MCF 10A (cell line): ENCODE measurements around the gene POLE. TPM values are rescaled to one million over a fixed set of nuclear protein-coding genes. Genes with fewer than 3 reads are reported as not detected.

Experiments
- BruUV-seq: library from RNA; stranded (reverse); fragments of 400-500 nt; replicated peaks from 2 replicates; lab custom pipeline; 2021; lab: Mats Ljungman, UMichigan
- CTCF ChIA-PET: fragments of 300-600 bp; sonication (Branson Sonifier 250); formaldehyde crosslinking; extraction: SDS; loops from one replicate; lab custom pipeline; 2021; ENCODE audit warnings: antibody characterized with exemption, inconsistent platforms; lab: Yijun Ruan, JAX
- POLR2A ChIA-PET: fragments of 300-600, 350-650 bp; sonication (Branson Sonifier 250); formaldehyde crosslinking; extraction: SDS; loops from one replicate; lab custom pipeline; 2020; ENCODE audit warnings: antibody characterized with exemption, inconsistent platforms; lab: Yijun Ruan, JAX
- DNase-seq: peaks from one replicate; pipeline ENCODE4 v3.0.0-alpha.2; 2018; ENCODE audit not compliant: unreplicated experiment
- H3K27ac Mint-ChIP-seq: one replicate; pipeline ENCODE4 v1.8.0; 2022; ENCODE audit warnings: mild to moderate bottlenecking, low read depth, mixed read lengths; ENCODE audit not compliant: unreplicated experiment
- H3K27me3 Mint-ChIP-seq: one replicate; pipeline ENCODE4 v1.8.0; 2022; ENCODE audit warnings: mixed read lengths; ENCODE audit not compliant: insufficient read depth, unreplicated experiment
- H3K36me3 Mint-ChIP-seq: one replicate; pipeline ENCODE4 v1.8.0; 2022; ENCODE audit warnings: mild to moderate bottlenecking, moderate library complexity, mixed read lengths; ENCODE audit not compliant: insufficient read depth, unreplicated experiment
- H3K4me1 Mint-ChIP-seq: one replicate; pipeline ENCODE4 v1.8.0; 2022; ENCODE audit warnings: mixed read lengths; ENCODE audit not compliant: insufficient read depth, unreplicated experiment
- H3K4me3 Mint-ChIP-seq: one replicate; pipeline ENCODE4 v1.8.0; 2022; ENCODE audit warnings: mild to moderate bottlenecking, moderate library complexity, mixed read lengths; ENCODE audit not compliant: unreplicated experiment
- H3K9me3 Mint-ChIP-seq: one replicate; pipeline ENCODE4 v1.8.0; 2022; ENCODE audit warnings: mixed read lengths; ENCODE audit not compliant: unreplicated experiment
- intact Hi-C: fragments of 100-400 bp; cut with micrococcal nuclease; formaldehyde crosslinking; loops from 2 replicates; pipeline ENCODE4 v1.14.1; 2022
- total RNA-seq: library from RNA; stranded (reverse); gene quantifications from 2 replicates; pipeline ENCODE4 v1.2.3, GENCODE V29; 2022
- TF ChIP-seq, protein P1 (sequence below): fragments of 200-600 bp; IDR thresholded peaks from one replicate; pipeline ENCODE4 v1.8.0; 2022; ENCODE audit warnings: antibody characterized with exemption, mild to moderate bottlenecking; ENCODE audit not compliant: unreplicated experiment

The POLE gene
- total RNA-seq, 1 experiment from 2014 or later: 36.3 TPM

DNA sequence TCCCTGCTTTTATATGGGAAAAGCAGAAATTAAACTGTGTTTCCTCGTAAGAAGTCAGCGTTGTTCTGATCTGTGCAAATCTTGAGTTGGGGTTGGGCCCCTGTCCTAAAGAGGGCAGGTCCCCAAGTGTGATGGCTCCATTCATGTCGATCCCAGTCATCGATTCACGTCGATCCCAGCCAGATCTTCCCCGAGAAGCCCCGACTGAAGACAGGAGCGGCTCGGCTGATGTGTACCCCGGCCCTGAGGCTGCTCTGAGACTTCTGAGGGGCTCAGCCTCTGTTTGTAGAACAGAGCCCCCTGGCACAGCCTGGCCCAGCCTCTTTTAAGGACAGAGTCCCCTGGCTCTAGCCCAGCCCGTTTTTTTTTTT, 32.8 kb upstream of the POLE start:
- Mint-ChIP-seq H3K9me3 (no peaks in the 10 kb centered on the region), H3K27ac (no peak overlapping the region), H3K4me1 (no peaks in the 10 kb centered on the region), H3K36me3 (peaks cover 94% of the 10 kb centered on the region), H3K27me3 (no peaks in the 10 kb centered on the region), H3K4me3 (no peak overlapping the region)
- no TSS peak for BruUV-seq
- DNase-seq: no peak
- ChIA-PET CTCF (no interaction called here), POLR2A (no interaction called here)
- TF ChIP-seq, protein P1, sequence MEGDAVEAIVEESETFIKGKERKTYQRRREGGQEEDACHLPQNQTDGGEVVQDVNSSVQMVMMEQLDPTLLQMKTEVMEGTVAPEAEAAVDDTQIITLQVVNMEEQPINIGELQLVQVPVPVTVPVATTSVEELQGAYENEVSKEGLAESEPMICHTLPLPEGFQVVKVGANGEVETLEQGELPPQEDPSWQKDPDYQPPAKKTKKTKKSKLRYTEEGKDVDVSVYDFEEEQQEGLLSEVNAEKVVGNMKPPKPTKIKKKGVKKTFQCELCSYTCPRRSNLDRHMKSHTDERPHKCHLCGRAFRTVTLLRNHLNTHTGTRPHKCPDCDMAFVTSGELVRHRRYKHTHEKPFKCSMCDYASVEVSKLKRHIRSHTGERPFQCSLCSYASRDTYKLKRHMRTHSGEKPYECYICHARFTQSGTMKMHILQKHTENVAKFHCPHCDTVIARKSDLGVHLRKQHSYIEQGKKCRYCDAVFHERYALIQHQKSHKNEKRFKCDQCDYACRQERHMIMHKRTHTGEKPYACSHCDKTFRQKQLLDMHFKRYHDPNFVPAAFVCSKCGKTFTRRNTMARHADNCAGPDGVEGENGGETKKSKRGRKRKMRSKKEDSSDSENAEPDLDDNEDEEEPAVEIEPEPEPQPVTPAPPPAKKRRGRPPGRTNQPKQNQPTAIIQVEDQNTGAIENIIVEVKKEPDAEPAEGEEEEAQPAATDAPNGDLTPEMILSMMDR: no peak
- intact Hi-C loops: no loop called here

DNA sequence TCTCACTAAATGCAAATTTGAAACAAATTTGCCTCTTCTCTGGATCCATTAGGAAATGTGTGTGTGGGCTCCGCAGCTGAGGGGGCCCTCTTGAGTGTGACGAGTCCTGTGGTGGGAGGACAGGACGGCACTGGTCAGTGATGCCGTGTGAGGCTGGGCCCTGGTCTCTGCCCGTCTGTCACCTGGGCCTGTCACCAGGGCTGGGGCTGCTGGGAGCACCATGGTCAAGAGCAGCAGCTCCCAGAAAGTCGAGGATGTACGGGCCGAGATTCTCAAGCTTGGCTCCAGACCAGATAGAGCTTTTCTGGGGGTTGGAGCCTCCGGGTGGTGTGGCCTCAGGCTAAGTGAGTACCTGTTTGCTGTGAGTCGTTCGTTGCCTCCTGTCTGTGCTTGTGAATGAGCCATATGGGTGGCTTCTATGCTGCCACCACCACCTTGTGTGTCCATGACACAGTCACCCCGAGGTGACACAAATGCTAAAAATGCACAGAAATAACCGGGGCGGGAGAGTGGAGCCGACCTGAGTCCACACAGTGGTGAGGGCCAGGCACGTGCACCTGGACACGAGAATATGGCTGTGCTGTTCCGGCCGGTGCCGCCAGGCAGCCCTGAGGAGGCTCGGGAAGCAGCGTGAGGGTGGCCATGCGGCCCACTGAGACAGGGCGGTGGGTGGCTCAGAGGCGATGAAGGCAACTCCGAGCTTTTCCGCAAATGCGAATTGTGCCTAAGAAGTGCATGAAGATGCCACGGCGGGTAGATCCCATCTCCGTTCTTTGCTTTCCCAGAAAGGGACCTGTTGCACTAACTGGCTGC, 32.2 kb upstream of the POLE start:
- H3K4me3 Mint-ChIP-seq: no peak overlapping the region
- ChIA-PET POLR2A (no interaction called here), CTCF (no interaction called here)

DNA sequence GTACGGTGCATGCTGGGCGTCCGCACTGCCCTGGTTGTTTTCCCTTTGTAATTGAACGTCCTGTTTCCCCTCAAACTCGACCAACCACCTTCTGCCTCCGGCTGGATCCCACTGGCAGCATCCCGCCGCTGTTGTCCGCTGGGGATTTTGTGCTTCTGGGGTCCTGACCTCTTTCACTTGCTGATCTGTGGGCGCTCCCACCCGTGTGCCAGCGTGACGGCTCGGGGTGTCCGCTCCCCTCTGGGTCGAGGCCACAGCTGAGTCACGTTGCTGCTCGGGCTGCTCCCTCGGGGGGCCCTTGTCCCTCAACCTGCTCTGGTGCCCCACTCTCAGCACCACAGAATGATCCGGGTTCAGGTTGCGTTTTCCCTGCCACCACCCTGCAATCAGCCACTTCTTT, 31.5 kb upstream of the POLE start:
- TF ChIP-seq, protein P1: no peak
- Mint-ChIP-seq H3K4me3 (no peak overlapping the region), H3K27me3 (no peaks in the 10 kb centered on the region), H3K27ac (no peak overlapping the region), H3K4me1 (no peaks in the 10 kb centered on the region), H3K36me3 (peaks cover 89% of the 10 kb centered on the region), H3K9me3 (no peaks in the 10 kb centered on the region)
- ChIA-PET POLR2A (no interaction called here), CTCF (no interaction called here)
- DNase-seq: no peak
- BruUV-seq: no TSS peak
- intact Hi-C loops: no loop called here

More for the DNA sequence above, 32.2 kb upstream of the POLE start:
- Mint-ChIP-seq H3K27ac (no peak overlapping the region), H3K9me3 (no peaks in the 10 kb centered on the region), H3K4me1 (no peaks in the 10 kb centered on the region), H3K36me3 (peaks cover 94% of the 10 kb centered on the region), H3K27me3 (no peaks in the 10 kb centered on the region)
- no peak for DNase-seq
- TF ChIP-seq, protein P1: no peak
- intact Hi-C loops: no loop called here
- BruUV-seq: no TSS peak

DNA sequence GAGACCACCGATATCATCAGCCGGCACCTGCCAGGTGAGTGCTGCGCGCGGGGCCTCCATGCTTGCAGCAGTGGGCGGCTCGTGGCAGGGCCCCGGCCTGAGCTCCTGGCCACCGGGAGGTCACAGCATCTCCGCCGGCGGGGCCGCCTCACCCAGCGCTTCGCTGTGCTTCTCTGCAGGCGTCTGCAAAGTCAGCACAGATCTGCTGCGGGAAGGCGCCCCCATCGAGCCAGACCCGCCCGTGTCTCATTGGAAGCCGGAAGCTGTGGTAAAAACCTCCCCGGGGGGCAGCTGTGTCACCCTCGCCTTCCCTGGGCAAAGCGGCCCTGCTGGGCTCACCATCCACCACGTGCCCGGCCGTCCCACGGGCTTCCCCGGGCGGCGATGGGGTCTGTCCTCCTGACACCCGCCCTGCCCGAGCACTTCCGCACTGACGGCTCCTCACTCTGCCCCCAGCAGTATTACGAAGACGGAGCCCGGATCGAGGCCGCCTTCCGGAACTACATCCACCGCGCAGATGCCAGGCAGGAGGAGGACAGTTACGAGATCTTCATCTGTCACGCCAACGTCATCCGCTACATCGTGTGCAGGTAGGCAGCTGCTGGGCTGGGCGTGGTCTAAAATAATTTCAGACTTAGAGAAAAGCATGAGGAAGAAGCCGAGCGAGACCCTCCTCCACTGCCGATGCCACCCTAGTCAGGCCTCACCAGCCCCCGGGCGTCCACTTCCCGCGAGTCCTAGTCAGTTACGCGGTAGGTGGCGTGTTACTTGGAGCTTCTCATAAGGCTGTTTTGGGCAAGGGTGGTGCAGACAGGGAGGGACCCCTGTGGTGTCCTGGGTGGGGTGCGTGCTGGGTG, 30.6 kb upstream of the POLE start:
- TF ChIP-seq, protein P1: no peak
- intact Hi-C loops: no loop called here
- Mint-ChIP-seq H3K27me3 (no peaks in the 10 kb centered on the region), H3K9me3 (no peaks in the 10 kb centered on the region), H3K4me3 (no peak overlapping the region), H3K4me1 (no peaks in the 10 kb centered on the region), H3K36me3 (peaks cover 88% of the 10 kb centered on the region), H3K27ac (no peak overlapping the region)
- POLR2A ChIA-PET: no interaction called here
- CTCF ChIA-PET: no interaction called here
- no peak for DNase-seq
- BruUV-seq: no TSS peak
